H1 (cell line): ENCODE measurements around the gene GALE. TPM values are rescaled to one million over a fixed set of nuclear protein-coding genes. Genes with fewer than 3 reads are reported as not detected.

Source experiments
- CTCF ChIA-PET: fragments of 300-600 bp; sonication (Branson Sonifier 250); formaldehyde crosslinking; loops from one replicate; lab custom pipeline; 2021; ENCODE audit not compliant: partially characterized antibody; lab: Charles Lee
- POLR2A ChIA-PET: fragments of 300-600 bp; sonication (Branson Sonifier 250); formaldehyde crosslinking; loops from one replicate; lab custom pipeline; 2021; ENCODE audit warnings: inconsistent platforms; ENCODE audit not compliant: partially characterized antibody; lab: Charles Lee
- DNase-seq, 2 experiments: peaks; one replicate each; pipeline versions ENCODE4 v3.0.0 to v3.0.0-alpha.2; 2010 to 2022; ENCODE audit warnings: low spot score in 2 of 2, low read depth in 1 of 2, mixed read lengths in 1 of 2
- FAIRE-seq: peaks from 2 replicates; lab custom pipeline; 2011; peaks lifted over from hg19 to GRCh38; lab: Jason Lieb, UNC
- H2AFZ ChIP-seq: 2 replicates; pipeline ENCODE4 v1.8.1; 2012; ENCODE audit warnings: low read length, inconsistent platforms
- H2AK5ac ChIP-seq: 2 replicates; pipeline ENCODE4 v1.6.1; 2013; ENCODE audit warnings: low read depth, low read length
- H2BK120ac ChIP-seq: replicated peaks from 2 replicates; pipeline ENCODE3; 2013; ENCODE audit warnings: low read depth, low read length, inconsistent platforms
- H2BK12ac ChIP-seq: 2 replicates; pipeline ENCODE4 v1.6.1; 2013; ENCODE audit warnings: low read depth, low read length
- H2BK15ac ChIP-seq: 2 replicates; pipeline ENCODE4 v1.6.1; 2013; ENCODE audit warnings: low read length
- H2BK20ac ChIP-seq: 2 replicates; pipeline ENCODE4 v1.6.1; 2013; ENCODE audit warnings: low read length
- H2BK5ac ChIP-seq: 2 replicates; pipeline ENCODE4 v1.6.1; 2013; ENCODE audit warnings: low read depth, low read length
- H3K14ac ChIP-seq: 2 replicates; pipeline ENCODE4 v1.6.1; 2013; ENCODE audit warnings: inconsistent platforms; ENCODE audit not compliant: insufficient read length
- H3K18ac ChIP-seq: 2 replicates; pipeline ENCODE4 v1.6.1; 2013; ENCODE audit warnings: low read length; ENCODE audit errors: extremely low read depth
- H3K23ac ChIP-seq: 2 replicates; pipeline ENCODE4 v1.6.1; 2013; ENCODE audit warnings: inconsistent platforms; ENCODE audit not compliant: insufficient read length
- H3K23me2 ChIP-seq: 2 replicates; pipeline ENCODE4 v1.6.1; 2013; ENCODE audit warnings: low read depth, low read length
- H3K27ac ChIP-seq: 2 replicates; pipeline ENCODE4 v1.6.1; 2011; ENCODE audit warnings: low read depth, low read length, inconsistent platforms
- H3K27me3 ChIP-seq, 4 experiments: replicated peaks in 1 of 4; 1 replicate in 1 of 4; 2 replicates in 3 of 4; pipeline versions ENCODE4 v1.6.1 to v1.8.1; 2011 to 2013; ENCODE audit warnings: low read length in 3 of 4, mild to moderate bottlenecking in 3 of 4, inconsistent platforms in 2 of 4, mixed read lengths in 2 of 4, moderate library complexity in 1 of 4; ENCODE audit not compliant: control insufficient read depth in 3 of 4, insufficient read depth in 3 of 4; ENCODE audit errors: extremely low read depth in 1 of 4
- H3K36me3 ChIP-seq, 4 experiments: 2 replicates each; pipeline versions ENCODE4 v1.6.1 to v1.8.1; 2011 to 2013; ENCODE audit warnings: mild to moderate bottlenecking in 4 of 4, low read length in 3 of 4, moderate library complexity in 2 of 4, control low read depth in 1 of 4, inconsistent platforms in 1 of 4; ENCODE audit not compliant: insufficient read depth in 4 of 4, control insufficient read depth in 2 of 4
- H3K4ac ChIP-seq: replicated peaks from 2 replicates; pipeline ENCODE3; 2013; ENCODE audit warnings: low read length, low read depth, mixed read lengths, inconsistent platforms; ENCODE audit not compliant: insufficient read length
- H3K4me1 ChIP-seq, 4 experiments: replicated peaks in 1 of 4; 1 replicate in 1 of 4; 2 replicates in 3 of 4; pipeline versions ENCODE4 v1.6.1 to v1.8.1; 2011 to 2013; ENCODE audit warnings: low read length in 3 of 4, inconsistent platforms in 2 of 4, mixed read lengths in 1 of 4; ENCODE audit not compliant: insufficient read depth in 4 of 4, control insufficient read depth in 3 of 4
- H3K4me2 ChIP-seq, 2 experiments: 2 replicates each; pipeline versions ENCODE4 v1.6.1 to v1.8.1; 2011 to 2013; ENCODE audit warnings: low read depth in 2 of 2, low read length in 2 of 2, control low read depth in 1 of 2, inconsistent platforms in 1 of 2, mild to moderate bottlenecking in 1 of 2; ENCODE audit not compliant: insufficient read depth in 1 of 2
- H3K4me3 ChIP-seq, 4 experiments: fragments of 200-600, 300-600 bp in 1 of 4; sonication (generic), shearing (Covaris generic), sonication (Bioruptor Twin) in 1 of 4; 2 replicates each; pipeline versions ENCODE4 v1.5.1 to v1.8.1; 2011 to 2016; ENCODE audit warnings: low read length in 4 of 4, low read depth in 3 of 4, control low read depth in 2 of 4, inconsistent platforms in 2 of 4, mild to moderate bottlenecking in 2 of 4, mixed read lengths in 1 of 4, moderate library complexity in 1 of 4; ENCODE audit not compliant: insufficient read depth in 2 of 4; ENCODE audit errors: extremely low read depth in 1 of 4
- H3K56ac ChIP-seq: replicated peaks from 2 replicates; pipeline ENCODE3; 2013; ENCODE audit warnings: low read depth, mild to moderate bottlenecking, mixed read lengths, low read length, inconsistent platforms; ENCODE audit not compliant: insufficient read length
- H3K79me1 ChIP-seq: 2 replicates; pipeline ENCODE4 v1.6.1; 2013; ENCODE audit warnings: low read depth, low read length, control low read depth
- H3K79me2 ChIP-seq, 2 experiments: 2 replicates each; pipeline versions ENCODE4 v1.6.1 to v1.8.1; 2012 to 2013; ENCODE audit warnings: low read length in 2 of 2, mild to moderate bottlenecking in 2 of 2, inconsistent platforms in 1 of 2; ENCODE audit not compliant: insufficient read depth in 2 of 2, control insufficient read depth in 1 of 2
- H3K9ac ChIP-seq, 4 experiments: replicated peaks in 1 of 4; 1 replicate in 1 of 4; 2 replicates in 3 of 4; pipeline versions ENCODE4 v1.6.1 to v1.8.1; 2011 to 2013; ENCODE audit warnings: low read depth in 3 of 4, low read length in 3 of 4, control low read depth in 2 of 4, mild to moderate bottlenecking in 2 of 4, moderate library complexity in 2 of 4, inconsistent platforms in 1 of 4; ENCODE audit errors: extremely low read depth in 1 of 4
- H3K9me3 ChIP-seq, 2 experiments: 2 replicates each; pipeline versions ENCODE4 v1.6.1 to v1.8.1; 2012 to 2013; ENCODE audit warnings: mild to moderate bottlenecking in 2 of 2, moderate library complexity in 2 of 2, control low read depth in 1 of 2, inconsistent platforms in 1 of 2, low read depth in 1 of 2, low read length in 1 of 2, mixed read lengths in 1 of 2; ENCODE audit not compliant: insufficient read depth in 2 of 2
- H4K20me1 ChIP-seq, 2 experiments: replicated peaks in 1 of 2; 2 replicates each; pipeline versions ENCODE3 to v1.8.1; 2011 to 2013; ENCODE audit warnings: inconsistent platforms in 2 of 2, low read length in 2 of 2, mild to moderate bottlenecking in 1 of 2; ENCODE audit not compliant: insufficient read depth in 2 of 2, control insufficient read depth in 1 of 2
- H4K5ac ChIP-seq: 2 replicates; pipeline ENCODE4 v1.6.1; 2013; ENCODE audit warnings: low read length, low read depth, mixed read lengths, inconsistent platforms; ENCODE audit not compliant: insufficient read length
- H4K8ac ChIP-seq: 2 replicates; pipeline ENCODE4 v1.8.0; 2013; ENCODE audit warnings: mild to moderate bottlenecking, moderate library complexity, low read length, inconsistent platforms; ENCODE audit not compliant: insufficient read depth; ENCODE audit errors: extremely low read depth
- H4K91ac ChIP-seq: replicated peaks from 2 replicates; pipeline ENCODE3; 2013; ENCODE audit warnings: low read length, mixed read lengths, inconsistent platforms; ENCODE audit not compliant: insufficient read length
- EP300 ChIP-seq, 2 experiments: IDR thresholded peaks; 1 replicate in 1 of 2; 2 replicates in 1 of 2; pipeline ENCODE4 v1.6.1; 2011 to 2012; ENCODE audit warnings: low read depth in 2 of 2, low read length in 2 of 2, mild to moderate bottlenecking in 2 of 2, borderline replicate concordance in 1 of 2, inconsistent platforms in 1 of 2, moderate library complexity in 1 of 2
- EZH2 ChIP-seq: fragments of 200-600 bp; sonication (generic); IDR thresholded peaks from 2 replicates; pipeline ENCODE4 v1.7.1; 2012; ENCODE audit warnings: low read depth, mild to moderate bottlenecking, moderate library complexity, low read length, inconsistent platforms; ENCODE audit not compliant: severe bottlenecking
- RFX5 ChIP-seq: IDR thresholded peaks from 2 replicates; pipeline ENCODE4 v1.6.1; 2011; ENCODE audit warnings: low read depth, low read length, improper control_type of control experiment, borderline replicate concordance
- YY1 ChIP-seq: IDR thresholded peaks from 2 replicates; pipeline ENCODE4 v1.6.1; 2011; ENCODE audit warnings: low read depth, mild to moderate bottlenecking, low read length
- WGBS, 2 experiments: shearing (Covaris generic) in 1 of 2; methylation state at CpG; one replicate each; pipeline versions ENCODE4 v1.1.6 to v1.1.7; 2013 to 2015; ENCODE audit warnings: low lambda C conversion rate in 2 of 2, mixed read lengths in 2 of 2, inconsistent platforms in 1 of 2, low coverage in 1 of 2, missing lambda C conversion rate in 1 of 2; ENCODE audit not compliant: insufficient replicate concordance in 2 of 2, insufficient coverage in 1 of 2, insufficient read length in 1 of 2; ENCODE audit errors: extremely low coverage in 1 of 2, missing lambda C conversion rate in 1 of 2; 5-methylcytosine and 5-hydroxymethylcytosine counted together
- polyA plus RNA-seq, 7 experiments: library from polyadenylated mRNA; depleted of rRNA in 3 of 7; stranded (reverse) in 5 of 7; unstranded in 2 of 7; fragments of >200 nt in 5 of 7; fragments of 200-250 nt in 2 of 7; gene quantifications; 1 replicate in 5 of 7; 2 replicates in 1 of 7; 4 replicates in 1 of 7; pipeline versions ENCODE4 v1.2.1 to v1.2.3, GENCODE V29; 2011 to 2013; ENCODE audit warnings: missing spikeins in 2 of 7, mixed read lengths in 2 of 7
- total RNA-seq: library from RNA; stranded (reverse); fragmentation: NEBNext Ultra II Directional; extraction: Animal tissue kit (Norgen Biotek cat#: 25700); gene quantifications from 2 replicates; pipeline ENCODE4 v1.2.1, GENCODE V29; 2021
- TF ChIP-seq, protein P1 (sequence below): IDR thresholded peaks from 2 replicates; pipeline ENCODE4 v1.6.1; 2012; ENCODE audit warnings: inconsistent platforms

The GALE gene
- total and polyA plus RNA-seq, 2 of the 8 experiments (the other 6 are each of a cell fraction or from before 2014, with no cell fraction given): 26.0 to 33.9 TPM

DNA sequence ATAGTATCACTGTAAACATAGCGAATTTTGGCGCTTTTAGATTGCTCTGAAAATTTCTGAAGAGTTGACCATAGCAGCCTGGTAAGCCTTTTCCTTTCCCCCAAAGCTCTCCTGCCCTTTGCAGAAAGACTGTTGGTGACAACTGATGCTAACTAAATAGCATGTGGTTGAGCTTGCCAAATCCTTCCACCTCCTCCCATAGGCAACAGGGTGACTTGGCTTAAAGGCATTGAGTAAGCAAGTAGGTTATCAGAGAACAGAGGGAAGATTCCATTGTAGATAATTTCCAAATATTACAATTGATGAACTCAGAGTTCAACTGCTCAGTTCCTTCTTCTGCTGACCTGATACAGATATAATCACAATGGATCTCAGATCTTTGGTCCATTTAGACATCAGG, 44.6 kb upstream of the GALE start:
- 84% methylated on average over 2 of the region's 2 CpGs; no CpG with 5 or more reads in 1 of the 2 experiments for whole genome bisulfite sequencing, 2 experiments
- CTCF ChIA-PET: interaction anchor here (0.8 to 1.9 kb wide), 2 partner anchors 10 to 36 kb away, joined by 3 to 4 read pairs; no protein-coding TSS in a partner anchor
- Histone ChIP-seq H4K8ac (no peak overlapping the region), H3K18ac (no peak overlapping the region), H3K79me1 (no peaks in the 10 kb centered on the region), H3K14ac (no peak overlapping the region), H3K4me3 (no peak overlapping the region), H2AFZ (no peak overlapping the region), H2BK12ac (no peak overlapping the region), H3K9ac (no peak overlapping the region), H3K56ac (no peak overlapping the region), H3K4me1 (no peaks in the 10 kb centered on the region), H3K36me3 (peaks cover 0 to 2% (median 0%) of the 10 kb centered on the region in 4 experiments; a peak in 2 of 8 replicates), H4K91ac (no peak overlapping the region), H3K4me2 (no peak overlapping the region), H4K20me1 (no peaks in the 10 kb centered on the region), H3K27ac (no peak overlapping the region), H2AK5ac (no peak overlapping the region), H3K23me2 (no peaks in the 10 kb centered on the region), H3K23ac (no peak overlapping the region), H3K4ac (no peak overlapping the region), H2BK15ac (no peak overlapping the region), H3K27me3 (no peaks in the 10 kb centered on the region; a peak in 2 of 7 replicates), H4K5ac (no peak overlapping the region), H2BK120ac (no peak overlapping the region), H2BK20ac (no peak overlapping the region), H3K79me2 (no peaks in the 10 kb centered on the region), H3K9me3 (no peaks in the 10 kb centered on the region), H2BK5ac (no peak overlapping the region)
- POLR2A ChIA-PET: no interaction called here
- DNase-seq (no peak), FAIRE-seq (no peak)
- TF ChIP-seq EZH2 (no peak), EP300 (IDR thresholded peaks at IDR 0.05; ENCODE audit: borderline replicate concordance in 1 of 2, low read depth in 2 of 2, low read length in 2 of 2) (no peak), YY1 (no peak), RFX5 (no peak)
- TF ChIP-seq, protein P1, sequence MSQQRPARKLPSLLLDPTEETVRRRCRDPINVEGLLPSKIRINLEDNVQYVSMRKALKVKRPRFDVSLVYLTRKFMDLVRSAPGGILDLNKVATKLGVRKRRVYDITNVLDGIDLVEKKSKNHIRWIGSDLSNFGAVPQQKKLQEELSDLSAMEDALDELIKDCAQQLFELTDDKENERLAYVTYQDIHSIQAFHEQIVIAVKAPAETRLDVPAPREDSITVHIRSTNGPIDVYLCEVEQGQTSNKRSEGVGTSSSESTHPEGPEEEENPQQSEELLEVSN: no peak
